ENCODE measurements around the gene TBX19. TPM values are rescaled to one million over a fixed set of nuclear protein-coding genes. Genes with fewer than 3 reads are reported as not detected.

Gene TBX19
- polyA plus RNA-seq (2011; rRNA removed): 1.7 and 2.0 TPM in 2 replicates
- 0.69 and 0.89 TPM in 2 replicates for polyA plus RNA-seq (2012; cell fraction: cytosol; rRNA removed)
- polyA plus RNA-seq (2012; cell fraction: nucleus; rRNA removed): 2.6 and 2.9 TPM in 2 replicates
- polyA plus RNA-seq (2017; fragmentation: RNase III; extraction: RNeasy Plus Mini Kit Qiagen cat#74134 plus additional on column Dnase treatment): 0.97 to 1.0 TPM (median 0.98 TPM) in 3 replicates
- 1.2 TPM in 2 replicates for polyA minus RNA-seq (2011; rRNA and poly(A)+ RNA removed)

GRCh38 chr1:168280296-168280927 is at the start of gene TBX19:
TBX19 (plus strand) TSS chr1:168280877; CDS start chr1:168281091, 214 bp downstream.
- 85% methylated on average over 7 of the region's 7 CpGs for WGBS (ENCODE audit: missing lambda C conversion rate)
- FAIRE-seq: no peak

DNA sequence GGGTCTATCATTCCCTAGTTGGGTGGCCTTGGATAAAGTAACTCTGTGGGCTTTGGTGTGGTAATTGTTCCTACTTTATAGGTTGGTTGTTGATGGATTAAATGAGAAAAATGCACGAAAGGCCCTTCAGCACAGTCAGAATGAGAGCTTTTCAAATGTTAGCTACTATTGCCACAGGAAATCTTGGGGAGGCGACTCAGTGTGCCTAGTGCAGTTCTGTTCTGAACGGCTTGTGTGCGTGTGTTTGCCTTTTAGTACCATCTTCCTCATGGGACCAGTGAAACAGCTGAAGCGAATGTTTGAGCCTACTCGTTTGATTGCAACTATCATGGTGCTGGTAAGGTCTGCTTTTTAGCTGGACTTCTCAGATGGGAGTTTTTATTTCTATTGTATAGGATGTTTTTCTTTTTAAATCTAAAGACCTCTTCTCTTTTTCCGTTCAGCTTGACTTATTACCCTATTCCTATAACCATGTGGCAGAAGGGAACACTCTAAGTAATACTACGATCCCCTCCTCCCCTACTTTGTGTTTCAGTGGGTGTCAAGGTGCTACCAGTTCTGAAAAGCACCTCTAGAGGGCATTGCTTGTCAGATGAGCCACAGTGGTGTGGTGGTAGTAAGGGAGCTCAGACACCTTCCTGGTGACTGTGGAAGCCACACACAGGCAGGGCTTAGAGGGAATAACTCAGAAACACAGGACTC is 45.7 kb upstream of the TBX19 start:
- no peaks in the 10 kb centered on the region for H3K9me3 ChIP-seq
- peak overlapping the region; percentile 16; the same call in 1 of the 3 replicates for H3K4me2 ChIP-seq
- H3K27ac ChIP-seq: 0 out of 6 replicates have a peak overlapping the region, but pooled peaks of 1 of the 2 experiments have one; percentile 19
- peak; percentile 65 to 84 for DNase-seq (ENCODE audit: low read depth in 1 of 2, low spot score in 1 of 2)
- no peak overlapping the region for H3K4me3 ChIP-seq
- ATAC-seq: peak; percentile 87 to 94
- ChIA-PET CTCF (interaction anchor here (0.6 to 4.0 kb wide), 26 partner anchors 8 to 814 kb away, joined by 3 to 17 read pairs (median 4); partner anchors contain the start of gene SFT2D2), POLR2A (interaction anchor here (1.0 to 1.9 kb wide), 2 partner anchors 9 to 56 kb away, joined by 3 to 16 read pairs; partner anchors contain the start of genes SFT2D2 and TIPRL)
- no peak for TF ChIP-seq E2F6 (IDR thresholded peaks at IDR 0.05; ENCODE audit: borderline replicate concordance, low read depth)
- no peak for TF ChIP-seq BHLHE40 (IDR thresholded peaks at IDR 0.05; ENCODE audit: low read depth, low read length)
- TF ChIP-seq KDM1A (IDR thresholded peaks at IDR 0.05; ENCODE audit: low read depth): no peak
- TF ChIP-seq SMC3 (IDR thresholded peaks at IDR 0.05): peak; percentile 41
- TF ChIP-seq HOXB13 (CRISPR knock-in tag; IDR thresholded peaks at IDR 0.05; ENCODE audit: low read depth): no peak
- TF ChIP-seq FOSB (CRISPR knock-in tag; IDR thresholded peaks at IDR 0.05): no peak
- TF ChIP-seq MAX (IDR thresholded peaks at IDR 0.05): no peak
- no peak for TF ChIP-seq ZSCAN20 (CRISPR knock-in tag; IDR thresholded peaks at IDR 0.05)
- TF ChIP-seq, protein P1, sequence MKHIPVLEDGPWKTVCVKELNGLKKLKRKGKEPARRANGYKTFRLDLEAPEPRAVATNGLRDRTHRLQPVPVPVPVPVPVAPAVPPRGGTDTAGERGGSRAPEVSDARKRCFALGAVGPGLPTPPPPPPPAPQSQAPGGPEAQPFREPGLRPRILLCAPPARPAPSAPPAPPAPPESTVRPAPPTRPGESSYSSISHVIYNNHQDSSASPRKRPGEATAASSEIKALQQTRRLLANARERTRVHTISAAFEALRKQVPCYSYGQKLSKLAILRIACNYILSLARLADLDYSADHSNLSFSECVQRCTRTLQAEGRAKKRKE (CRISPR knock-in tag; IDR thresholded peaks at IDR 0.05; ENCODE audit: low read depth): no peak
- TF ChIP-seq, protein P2, sequence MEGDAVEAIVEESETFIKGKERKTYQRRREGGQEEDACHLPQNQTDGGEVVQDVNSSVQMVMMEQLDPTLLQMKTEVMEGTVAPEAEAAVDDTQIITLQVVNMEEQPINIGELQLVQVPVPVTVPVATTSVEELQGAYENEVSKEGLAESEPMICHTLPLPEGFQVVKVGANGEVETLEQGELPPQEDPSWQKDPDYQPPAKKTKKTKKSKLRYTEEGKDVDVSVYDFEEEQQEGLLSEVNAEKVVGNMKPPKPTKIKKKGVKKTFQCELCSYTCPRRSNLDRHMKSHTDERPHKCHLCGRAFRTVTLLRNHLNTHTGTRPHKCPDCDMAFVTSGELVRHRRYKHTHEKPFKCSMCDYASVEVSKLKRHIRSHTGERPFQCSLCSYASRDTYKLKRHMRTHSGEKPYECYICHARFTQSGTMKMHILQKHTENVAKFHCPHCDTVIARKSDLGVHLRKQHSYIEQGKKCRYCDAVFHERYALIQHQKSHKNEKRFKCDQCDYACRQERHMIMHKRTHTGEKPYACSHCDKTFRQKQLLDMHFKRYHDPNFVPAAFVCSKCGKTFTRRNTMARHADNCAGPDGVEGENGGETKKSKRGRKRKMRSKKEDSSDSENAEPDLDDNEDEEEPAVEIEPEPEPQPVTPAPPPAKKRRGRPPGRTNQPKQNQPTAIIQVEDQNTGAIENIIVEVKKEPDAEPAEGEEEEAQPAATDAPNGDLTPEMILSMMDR (IDR thresholded peaks at IDR 0.05): peak; percentile 54
- TF ChIP-seq POLR2AphosphoS2 (conservative IDR thresholded peaks at IDR 0.05; ENCODE audit: low read length): no peak
- TF ChIP-seq, protein P3, sequence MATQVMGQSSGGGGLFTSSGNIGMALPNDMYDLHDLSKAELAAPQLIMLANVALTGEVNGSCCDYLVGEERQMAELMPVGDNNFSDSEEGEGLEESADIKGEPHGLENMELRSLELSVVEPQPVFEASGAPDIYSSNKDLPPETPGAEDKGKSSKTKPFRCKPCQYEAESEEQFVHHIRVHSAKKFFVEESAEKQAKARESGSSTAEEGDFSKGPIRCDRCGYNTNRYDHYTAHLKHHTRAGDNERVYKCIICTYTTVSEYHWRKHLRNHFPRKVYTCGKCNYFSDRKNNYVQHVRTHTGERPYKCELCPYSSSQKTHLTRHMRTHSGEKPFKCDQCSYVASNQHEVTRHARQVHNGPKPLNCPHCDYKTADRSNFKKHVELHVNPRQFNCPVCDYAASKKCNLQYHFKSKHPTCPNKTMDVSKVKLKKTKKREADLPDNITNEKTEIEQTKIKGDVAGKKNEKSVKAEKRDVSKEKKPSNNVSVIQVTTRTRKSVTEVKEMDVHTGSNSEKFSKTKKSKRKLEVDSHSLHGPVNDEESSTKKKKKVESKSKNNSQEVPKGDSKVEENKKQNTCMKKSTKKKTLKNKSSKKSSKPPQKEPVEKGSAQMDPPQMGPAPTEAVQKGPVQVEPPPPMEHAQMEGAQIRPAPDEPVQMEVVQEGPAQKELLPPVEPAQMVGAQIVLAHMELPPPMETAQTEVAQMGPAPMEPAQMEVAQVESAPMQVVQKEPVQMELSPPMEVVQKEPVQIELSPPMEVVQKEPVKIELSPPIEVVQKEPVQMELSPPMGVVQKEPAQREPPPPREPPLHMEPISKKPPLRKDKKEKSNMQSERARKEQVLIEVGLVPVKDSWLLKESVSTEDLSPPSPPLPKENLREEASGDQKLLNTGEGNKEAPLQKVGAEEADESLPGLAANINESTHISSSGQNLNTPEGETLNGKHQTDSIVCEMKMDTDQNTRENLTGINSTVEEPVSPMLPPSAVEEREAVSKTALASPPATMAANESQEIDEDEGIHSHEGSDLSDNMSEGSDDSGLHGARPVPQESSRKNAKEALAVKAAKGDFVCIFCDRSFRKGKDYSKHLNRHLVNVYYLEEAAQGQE (IDR thresholded peaks at IDR 0.05): no peak
- TF ChIP-seq TFCP2L1 (CRISPR knock-in tag; IDR thresholded peaks at IDR 0.05): no peak
- TF ChIP-seq RFX5 (IDR thresholded peaks at IDR 0.05): no peak
- no peak for TF ChIP-seq HOXB5 (CRISPR knock-in tag; IDR thresholded peaks at IDR 0.05)
- TF ChIP-seq USF2 (IDR thresholded peaks at IDR 0.05): no peak
- TF ChIP-seq HDAC2 (IDR thresholded peaks at IDR 0.05): no peak
- no peak for TF ChIP-seq KDM5A (IDR thresholded peaks at IDR 0.05)
- TF ChIP-seq, protein P4, sequence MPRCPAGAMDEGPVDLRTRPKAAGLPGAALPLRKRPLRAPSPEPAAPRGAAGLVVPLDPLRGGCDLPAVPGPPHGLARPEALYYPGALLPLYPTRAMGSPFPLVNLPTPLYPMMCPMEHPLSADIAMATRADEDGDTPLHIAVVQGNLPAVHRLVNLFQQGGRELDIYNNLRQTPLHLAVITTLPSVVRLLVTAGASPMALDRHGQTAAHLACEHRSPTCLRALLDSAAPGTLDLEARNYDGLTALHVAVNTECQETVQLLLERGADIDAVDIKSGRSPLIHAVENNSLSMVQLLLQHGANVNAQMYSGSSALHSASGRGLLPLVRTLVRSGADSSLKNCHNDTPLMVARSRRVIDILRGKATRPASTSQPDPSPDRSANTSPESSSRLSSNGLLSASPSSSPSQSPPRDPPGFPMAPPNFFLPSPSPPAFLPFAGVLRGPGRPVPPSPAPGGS (IDR thresholded peaks at IDR 0.05): no peak
- TF ChIP-seq RAD21 (conservative IDR thresholded peaks at IDR 0.05 in 1 of 2, IDR thresholded peaks at IDR 0.05 in 1 of 2): peak; percentile 55 to 68
- TF ChIP-seq JUN (IDR thresholded peaks at IDR 0.05): no peak
- FAIRE-seq: peak; percentile 7
- 80% methylated on average over 8 of the region's 8 CpGs for WGBS (ENCODE audit: missing lambda C conversion rate)
- H3K4me1 ChIP-seq: peaks cover 53% of the 10 kb centered on the region

More at GRCh38 chr1:168280296-168280927, at the start of gene TBX19:
- ATAC-seq: no peak
- TF ChIP-seq, protein P1 (CRISPR knock-in tag; IDR thresholded peaks at IDR 0.05; ENCODE audit: low read depth): no peak
- H3K27ac ChIP-seq: no peak within 1 kb of the TSS
- POLR2A ChIA-PET: no interaction called here
- no peak within 1 kb of the TSS for H3K4me3 ChIP-seq
- DNase-seq (ENCODE audit: low read depth in 1 of 2, low spot score in 1 of 2): no peak
- H3K4me2 ChIP-seq: no peak within 1 kb of the TSS
- 0 out of 3 replicates have a peak, but pooled peaks cover 9% of the 10 kb centered on the region for H3K9me3 ChIP-seq
- CTCF ChIA-PET: interaction anchor here (1.0 to 1.8 kb wide), 2 partner anchors 11 to 19 kb away, joined by 3 to 6 read pairs; no protein-coding TSS in a partner anchor
- peaks cover 4% of the 10 kb centered on the region; the same call in 2 of the 3 replicates for H3K4me1 ChIP-seq
